ENCODE data around the gene RNF215. TPM values are rescaled to one million over a fixed set of nuclear protein-coding genes. Genes with fewer than 3 reads are reported as not detected.

Gene RNF215
- total RNA-seq (2021) (24.0 and 33.8 TPM in 2 replicates), Bru-seq, nascent RNA (percentile 48 among the genes with signal in this experiment), BruChase-seq, experiment 1, labeled RNA remaining after a 2-hour chase (percentile 52 among the genes with signal in this experiment), BruChase-seq, experiment 2, labeled RNA remaining after a 6-hour chase (percentile 56 among the genes with signal in this experiment)
- long read RNA-seq, partial matches to known transcripts, result 1 of 6 reads
- long read RNA-seq, other reads (novel, unspliced or antisense), result 4 of 6 reads

DNA sequence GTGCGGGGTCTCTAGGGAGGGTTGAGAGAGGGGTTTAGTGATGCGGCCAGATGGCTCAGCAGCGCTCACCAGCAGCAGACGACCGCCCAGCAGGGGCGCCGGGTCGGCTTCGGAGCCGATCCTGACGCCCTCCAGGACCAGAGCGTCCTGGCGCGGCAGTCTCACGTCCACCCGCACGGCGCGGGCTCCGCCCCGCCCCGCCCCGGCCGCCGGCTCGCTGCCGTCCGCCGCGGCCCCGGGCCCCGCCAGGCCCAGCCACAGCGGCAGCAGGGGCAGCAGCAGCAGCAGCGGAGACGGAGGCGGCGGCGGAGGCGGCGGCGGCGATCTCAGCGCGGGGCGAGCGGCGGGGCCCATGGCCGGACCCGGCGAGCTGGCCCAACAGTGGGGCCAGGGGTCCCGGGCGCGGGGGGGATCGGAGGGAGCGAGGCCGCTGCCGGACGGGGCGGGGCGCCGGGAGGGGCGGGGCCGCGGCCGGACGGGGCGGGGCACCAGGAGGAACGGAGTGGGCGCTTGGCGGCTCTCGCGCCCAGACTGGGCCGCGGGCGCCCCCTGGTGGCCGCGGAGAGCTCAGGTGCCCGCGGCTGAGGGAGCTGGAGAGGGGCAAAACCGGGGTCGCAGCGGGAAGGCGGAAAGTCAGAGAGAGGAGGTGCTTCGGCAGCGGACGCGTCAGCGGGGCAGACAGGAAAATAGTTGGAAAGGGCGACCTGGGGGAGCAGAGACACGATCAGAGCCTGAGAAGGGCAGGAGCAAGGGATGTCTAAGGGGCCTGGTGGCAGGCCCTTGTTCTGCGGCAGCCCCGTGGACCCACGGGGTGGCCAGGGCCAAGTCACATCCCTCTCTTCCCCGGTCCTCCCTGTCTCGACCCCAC is at the start of gene RNF215:
TSS of gene RNF215 (minus strand) at position 452 of the 868 bp plus-strand sequence. CDS start at position 354, 98 bp downstream.
- Histone ChIP-seq H3K9me3 (ENCODE audit: insufficient read depth, low read depth) (no peaks in the 10 kb centered on the region), H2AFZ (peak within 1 kb of the TSS; percentile 87), H3K27me3 (ENCODE audit: insufficient read depth, low read depth) (no peaks in the 10 kb centered on the region), H4K20me1 (ENCODE audit: insufficient read depth) (no peaks in the 10 kb centered on the region), H3K9me2 (ENCODE audit: insufficient read depth) (no peaks in the 10 kb centered on the region), H3K27ac (no peak within 1 kb of the TSS), H3K4me2 (peak within 1 kb of the TSS; percentile 86), H3K79me2 (ENCODE audit: low read depth) (peaks cover 5% of the 10 kb centered on the region; the same call in 1 of the 2 replicates), H3K4me1 (replicated peaks; ENCODE audit: insufficient read depth) (peaks cover 15% of the 10 kb centered on the region), H3K36me3 (ENCODE audit: low read depth) (no peaks in the 10 kb centered on the region), H3F3A (ENCODE audit: insufficient read depth, low read depth) (peaks cover 21% of the 10 kb centered on the region; the same call in 1 of the 2 replicates), H3K4me3 (peak within 1 kb of the TSS; percentile 65)
- ChIA-PET POLR2A (ENCODE audit: unreplicated experiment) (interaction anchor here (0.6 to 1.0 kb wide), 4 partner anchors 36 to 649 kb away, joined by 3 to 15 read pairs (median 4); no protein-coding TSS in a partner anchor), CTCF (interaction anchor here (0.5 to 1.0 kb wide), 5 partner anchors 10 to 107 kb away, joined by 3 to 12 read pairs (median 3); partner anchors contain the start of gene SEC14L2)
- peak; percentile 52 to 89 for DNase-seq
- intact Hi-C loops (cut with micrococcal nuclease; ENCODE audit: unreplicated experiment), result loop anchor here (1.0 kb wide), 3 partner anchors 99 to 131 kb away; no protein-coding TSS in a partner anchor
- no peak for TF ChIP-seq EZH2 (IDR thresholded peaks at IDR 0.05; ENCODE audit: low read depth)
- TF ChIP-seq, protein P1, sequence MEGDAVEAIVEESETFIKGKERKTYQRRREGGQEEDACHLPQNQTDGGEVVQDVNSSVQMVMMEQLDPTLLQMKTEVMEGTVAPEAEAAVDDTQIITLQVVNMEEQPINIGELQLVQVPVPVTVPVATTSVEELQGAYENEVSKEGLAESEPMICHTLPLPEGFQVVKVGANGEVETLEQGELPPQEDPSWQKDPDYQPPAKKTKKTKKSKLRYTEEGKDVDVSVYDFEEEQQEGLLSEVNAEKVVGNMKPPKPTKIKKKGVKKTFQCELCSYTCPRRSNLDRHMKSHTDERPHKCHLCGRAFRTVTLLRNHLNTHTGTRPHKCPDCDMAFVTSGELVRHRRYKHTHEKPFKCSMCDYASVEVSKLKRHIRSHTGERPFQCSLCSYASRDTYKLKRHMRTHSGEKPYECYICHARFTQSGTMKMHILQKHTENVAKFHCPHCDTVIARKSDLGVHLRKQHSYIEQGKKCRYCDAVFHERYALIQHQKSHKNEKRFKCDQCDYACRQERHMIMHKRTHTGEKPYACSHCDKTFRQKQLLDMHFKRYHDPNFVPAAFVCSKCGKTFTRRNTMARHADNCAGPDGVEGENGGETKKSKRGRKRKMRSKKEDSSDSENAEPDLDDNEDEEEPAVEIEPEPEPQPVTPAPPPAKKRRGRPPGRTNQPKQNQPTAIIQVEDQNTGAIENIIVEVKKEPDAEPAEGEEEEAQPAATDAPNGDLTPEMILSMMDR (conservative IDR thresholded peaks at IDR 0.05), result peak; percentile 94
- BruUV-seq (replicated peaks), result no TSS peak

DNA sequence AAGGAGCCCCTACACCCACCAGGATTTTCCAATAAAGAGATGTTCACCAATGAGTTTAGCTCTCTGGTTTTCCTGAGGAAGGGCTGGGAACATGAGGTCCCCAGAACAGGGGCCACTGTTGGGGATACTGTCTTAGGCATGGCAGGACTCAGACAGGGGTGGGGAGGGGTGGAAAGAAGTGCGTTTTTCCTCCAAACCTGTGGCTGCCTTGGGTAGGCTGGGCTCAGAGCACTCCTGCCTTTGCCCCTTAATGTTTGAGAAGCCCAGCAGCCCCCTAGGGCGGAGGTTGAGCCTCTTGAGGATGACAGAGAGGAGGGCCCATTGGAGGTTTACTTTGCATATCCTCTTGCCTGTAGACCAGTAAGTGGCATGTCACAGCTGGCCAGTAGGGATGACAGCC is 49.0 kb upstream of the RNF215 start:
- CTCF ChIA-PET, result no interaction called here
- Histone ChIP-seq H3K4me2 (no peak overlapping the region), H3K27me3 (ENCODE audit: insufficient read depth, low read depth) (no peaks in the 10 kb centered on the region), H3K27ac (no peak overlapping the region), H4K20me1 (ENCODE audit: insufficient read depth) (no peaks in the 10 kb centered on the region), H3F3A (ENCODE audit: insufficient read depth, low read depth) (peaks cover 15% of the 10 kb centered on the region), H3K36me3 (ENCODE audit: low read depth) (no peaks in the 10 kb centered on the region), H3K4me3 (no peak overlapping the region), H3K79me2 (ENCODE audit: low read depth) (no peaks in the 10 kb centered on the region), H2AFZ (no peak overlapping the region), H3K9me3 (ENCODE audit: insufficient read depth, low read depth) (no peaks in the 10 kb centered on the region), H3K9me2 (ENCODE audit: insufficient read depth) (no peaks in the 10 kb centered on the region), H3K4me1 (replicated peaks; ENCODE audit: insufficient read depth) (peaks cover 23% of the 10 kb centered on the region)
- POLR2A ChIA-PET (ENCODE audit: unreplicated experiment), result interaction anchor here (0.6 kb wide), 1 partner anchor 488 kb away, joined by 5 read pairs; no protein-coding TSS in a partner anchor
- no peak for DNase-seq
- TF ChIP-seq, protein P1 (conservative IDR thresholded peaks at IDR 0.05), result no peak
- no peak for TF ChIP-seq EZH2 (IDR thresholded peaks at IDR 0.05; ENCODE audit: low read depth)
- no TSS peak for BruUV-seq (replicated peaks)
- intact Hi-C loops (cut with micrococcal nuclease; ENCODE audit: unreplicated experiment), result no loop called here

DNA sequence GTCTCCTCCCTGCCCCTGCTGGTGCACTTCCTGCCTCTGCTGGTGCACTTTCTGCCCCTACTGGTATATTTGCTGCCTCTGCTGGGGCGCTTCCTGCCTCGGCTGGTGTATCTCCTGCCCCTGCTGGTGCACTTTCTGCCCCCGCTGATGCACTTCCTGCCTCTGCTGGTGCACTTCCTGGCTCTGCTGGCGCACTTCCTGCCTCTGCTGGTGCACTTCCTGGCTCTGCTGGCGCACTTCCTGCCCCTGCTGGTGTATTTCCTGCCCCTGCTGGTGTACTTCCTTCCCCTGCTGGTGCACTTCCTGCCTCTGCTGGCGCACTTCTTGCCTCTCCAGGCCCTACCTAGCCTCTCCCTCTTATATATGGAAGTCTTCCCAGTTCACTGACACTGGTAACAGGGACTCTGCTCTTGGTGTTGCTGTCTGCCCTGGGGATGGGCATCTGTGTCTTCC is 48.5 kb upstream of the RNF215 start:
- Histone ChIP-seq H3K79me2 (ENCODE audit: low read depth) (no peaks in the 10 kb centered on the region), H3K4me1 (replicated peaks; ENCODE audit: insufficient read depth) (peaks cover 23% of the 10 kb centered on the region), H3K4me2 (no peak overlapping the region), H3K27ac (no peak overlapping the region), H3K27me3 (ENCODE audit: insufficient read depth, low read depth) (no peaks in the 10 kb centered on the region), H3K36me3 (ENCODE audit: low read depth) (no peaks in the 10 kb centered on the region), H3K9me3 (ENCODE audit: insufficient read depth, low read depth) (no peaks in the 10 kb centered on the region), H4K20me1 (ENCODE audit: insufficient read depth) (no peaks in the 10 kb centered on the region), H3K4me3 (no peak overlapping the region), H2AFZ (no peak overlapping the region), H3F3A (ENCODE audit: insufficient read depth, low read depth) (peaks cover 15% of the 10 kb centered on the region), H3K9me2 (ENCODE audit: insufficient read depth) (no peaks in the 10 kb centered on the region)
- BruUV-seq (replicated peaks), result no TSS peak
- POLR2A ChIA-PET (ENCODE audit: unreplicated experiment), result interaction anchor here (0.6 kb wide), 1 partner anchor 488 kb away, joined by 5 read pairs; no protein-coding TSS in a partner anchor
- DNase-seq, result no peak
- CTCF ChIA-PET, result no interaction called here
- no peak for TF ChIP-seq EZH2 (IDR thresholded peaks at IDR 0.05; ENCODE audit: low read depth)
- TF ChIP-seq, protein P1 (conservative IDR thresholded peaks at IDR 0.05), result no peak
- intact Hi-C loops (cut with micrococcal nuclease; ENCODE audit: unreplicated experiment), result no loop called here
